Eye (tissue), 1 donor: ENCODE data around the gene DHX58.

Source experiments
- DNase-seq: peaks from one replicate; pipeline ENCODE4 v3.0.0-alpha.2; 2015

Gene DHX58

DNA sequence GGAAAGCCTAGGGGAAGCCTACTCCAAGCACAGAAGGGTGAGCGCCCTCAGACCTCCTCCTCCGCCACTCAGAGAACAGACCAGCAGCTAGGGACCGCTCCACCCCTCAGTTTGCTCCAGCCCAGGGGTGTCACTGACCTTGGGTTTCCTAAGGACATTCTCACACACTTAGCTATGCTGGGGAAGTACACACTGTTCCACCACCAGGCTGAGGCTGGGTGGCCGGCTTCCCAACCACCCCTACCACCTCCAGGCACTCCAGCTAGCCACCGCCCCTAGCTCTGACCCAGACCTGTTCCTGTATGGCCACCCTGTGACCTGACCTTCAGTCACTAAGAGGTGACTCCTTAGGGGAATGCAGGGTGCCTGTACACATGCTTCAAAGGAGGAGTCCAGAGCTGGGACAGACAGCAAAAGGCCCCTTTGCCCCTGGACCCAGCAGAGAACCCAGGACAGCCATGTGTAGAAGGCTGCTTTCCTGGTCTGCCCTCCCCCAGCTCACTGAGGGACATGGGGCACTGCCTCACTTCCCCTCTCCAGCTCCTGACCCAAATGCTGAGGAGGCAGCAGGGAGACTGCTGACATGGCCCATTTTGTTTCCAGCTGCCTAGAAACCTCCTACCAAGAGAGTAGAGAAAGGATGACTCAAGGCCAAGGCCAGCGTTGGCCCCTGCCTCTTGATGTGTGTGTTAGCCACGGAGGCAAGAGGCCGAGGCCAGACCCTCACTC, 16.8 kb upstream of the DHX58 start:
- DNase-seq, result no peak

DNA sequence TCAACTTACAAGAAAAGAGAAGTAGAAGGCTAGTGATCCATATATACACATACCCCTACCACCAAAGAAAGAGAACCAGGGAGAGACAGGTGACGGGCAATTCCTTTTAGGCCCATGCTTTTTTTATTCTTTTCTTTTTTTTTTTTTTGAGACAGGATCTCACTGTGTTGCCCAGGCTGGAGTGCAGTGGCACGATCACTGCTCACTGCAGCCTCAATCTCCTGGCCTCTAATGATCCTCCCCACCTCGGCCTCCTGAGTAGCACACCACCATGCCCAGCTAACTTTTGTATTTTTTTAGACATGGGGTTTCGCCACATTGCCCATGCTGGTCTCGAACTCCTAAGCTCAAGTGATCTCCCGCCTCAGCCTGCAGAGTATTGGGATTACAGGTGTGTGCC, 14.9 kb upstream of the DHX58 start:
- no peak for DNase-seq

DNA sequence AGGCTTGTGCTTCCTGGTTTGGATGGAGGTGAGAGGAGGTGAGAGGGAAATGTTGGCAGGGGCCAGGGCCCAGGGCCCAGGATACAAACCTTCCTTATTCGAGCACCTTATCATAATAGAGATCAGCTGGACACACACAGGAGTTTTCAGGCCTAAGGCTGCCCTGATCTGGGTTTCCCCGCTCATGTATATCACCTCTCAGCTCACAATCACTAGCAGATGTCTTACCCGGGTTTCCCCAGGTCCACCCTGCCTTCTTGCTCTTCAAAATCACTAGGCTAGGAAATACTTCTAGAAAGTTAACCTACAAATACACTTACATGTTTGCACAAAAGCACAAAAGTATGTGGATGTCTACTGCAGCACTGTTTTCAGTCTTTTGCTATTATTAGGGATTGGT, 14.3 kb upstream of the DHX58 start:
- no peak for DNase-seq

DNA sequence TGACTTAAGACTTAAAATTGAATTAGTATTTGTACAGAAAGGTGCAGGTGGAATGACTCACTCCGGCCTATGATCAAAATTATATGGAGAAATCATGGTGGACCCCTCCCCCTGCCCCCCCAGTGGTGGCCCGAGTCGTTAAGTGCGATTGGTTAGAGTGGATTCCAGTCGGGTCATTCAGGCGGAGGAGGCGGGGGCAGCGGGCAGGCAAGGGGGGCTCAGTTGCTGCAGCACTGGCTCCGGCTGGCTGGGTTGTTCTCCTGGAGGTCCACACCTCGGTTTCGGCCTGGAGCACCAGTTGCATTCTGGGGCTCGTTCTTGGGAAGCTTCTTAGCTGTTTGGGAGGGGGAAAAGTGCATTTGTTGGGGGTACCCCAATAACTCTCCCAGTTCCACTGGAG, 13.1 kb upstream of the DHX58 start:
- DNase-seq, result no peak

GRCh38 chr17:42124256-42124655, 11.7 kb upstream of the DHX58 start:
- no peak for DNase-seq

- DNase-seq, result peak; percentile 84
These were observed 10.1 kb upstream of the DHX58 start, which contains the start of gene HSPB9 for GRCh38 chr17:42122371-42123303. TSS of gene HSPB9 (plus strand) at chr17:42122804. CDS start at chr17:42122851, 47 bp downstream.

DNA sequence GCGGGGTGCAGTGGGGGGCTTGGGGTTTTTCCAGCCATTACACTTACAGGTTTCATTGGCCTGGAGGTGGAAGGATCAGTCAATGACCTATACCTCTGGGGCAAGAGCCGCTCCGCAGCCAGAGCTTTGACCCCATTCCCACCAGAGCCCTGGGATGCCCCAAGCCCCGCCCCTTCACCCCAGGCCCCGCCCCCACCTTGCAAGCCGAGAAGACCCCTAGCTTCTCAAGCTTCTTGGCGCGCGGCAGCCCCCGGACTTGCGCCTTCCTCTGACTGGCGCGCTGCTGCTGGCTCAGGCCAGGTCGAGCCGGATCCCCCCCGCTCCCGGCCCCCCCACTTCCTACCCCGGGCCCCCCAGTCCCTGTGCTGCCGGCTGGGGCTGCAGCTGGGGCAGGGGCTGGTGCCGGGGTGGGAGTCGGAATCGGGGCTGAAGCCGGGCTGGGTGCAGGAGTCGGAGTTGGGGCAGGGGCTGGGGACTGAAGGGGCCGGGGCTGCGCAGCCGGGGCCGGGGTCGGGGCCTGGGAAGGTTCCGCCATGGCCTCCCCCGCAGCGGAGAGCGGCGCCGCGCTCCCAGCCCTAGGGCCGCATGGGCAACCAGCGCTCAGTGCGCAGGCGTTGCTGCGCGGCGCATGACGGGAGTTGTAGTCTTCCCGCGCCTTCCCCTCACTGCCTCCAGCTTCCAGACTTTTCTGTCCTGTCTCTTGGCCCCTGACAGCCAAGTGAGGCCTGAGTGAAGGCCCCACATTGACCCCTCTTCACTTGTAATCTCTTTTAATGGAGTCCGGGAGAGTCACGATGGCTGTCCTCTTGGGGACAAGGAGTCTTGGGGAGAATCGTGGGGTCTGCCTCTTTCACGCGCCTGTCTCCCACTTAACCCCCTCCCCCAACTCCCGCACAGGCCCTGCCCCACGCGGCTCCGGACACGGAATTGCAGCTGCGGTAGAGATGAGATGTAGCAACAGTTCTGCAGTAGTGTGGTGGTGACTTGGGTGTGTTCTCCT, 8.6 kb upstream of the DHX58 start, which contains the start of gene KAT2A:
KAT2A (minus strand) TSS at position 598 of the 1,000 bp plus-strand sequence; CDS start at position 535, 63 bp downstream.
- peak; percentile 93 for DNase-seq

DNA sequence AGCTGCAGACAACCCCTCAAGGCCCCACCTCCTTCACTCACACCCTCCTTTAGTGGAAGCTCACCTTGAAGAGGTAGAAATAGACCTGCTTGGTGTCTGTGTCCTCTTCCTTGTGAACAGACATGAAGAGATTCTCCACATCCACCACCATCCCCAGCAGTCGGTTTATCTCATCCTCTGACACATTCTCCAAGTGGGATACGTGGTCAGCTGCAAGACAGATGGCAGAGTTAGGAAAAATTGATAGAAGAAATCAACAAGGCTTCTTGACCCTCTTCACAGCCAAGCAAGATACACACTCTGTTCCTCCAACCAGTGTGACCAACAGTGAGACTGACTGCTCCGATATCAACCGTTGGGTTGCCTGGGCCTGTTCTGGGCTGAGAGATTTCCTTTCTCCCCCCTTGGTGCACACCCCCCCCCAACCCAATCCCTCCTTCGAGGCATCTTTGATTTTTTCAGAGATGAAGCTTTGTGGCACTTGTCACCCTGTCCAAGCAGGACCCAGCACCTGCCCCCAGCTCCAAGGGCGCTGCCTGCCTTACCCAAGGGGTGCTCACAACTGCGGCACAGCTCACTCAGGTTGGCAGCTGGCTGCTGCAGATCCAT, 7.8 kb upstream of the DHX58 start:
- peak; percentile 9 for DNase-seq

DNA sequence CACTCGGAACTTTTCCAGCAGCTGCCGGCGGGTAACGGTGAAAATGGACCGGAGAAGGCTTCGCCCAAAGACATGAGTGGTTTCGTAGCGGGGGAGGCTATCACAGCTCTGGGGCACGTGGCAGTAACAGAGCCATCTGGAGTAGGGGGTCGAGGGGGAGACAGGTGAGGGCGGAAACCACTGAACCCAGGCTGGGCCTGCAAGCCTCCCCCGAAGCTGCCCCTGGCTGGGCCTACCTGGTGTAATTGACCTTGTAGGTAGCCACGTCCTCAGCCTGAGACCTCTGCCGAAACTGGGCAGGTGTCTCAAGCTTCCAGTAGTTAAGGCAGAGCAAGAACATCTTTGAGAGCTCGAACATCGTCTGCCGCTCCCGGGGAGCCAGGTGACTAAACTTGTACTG, 6.8 kb upstream of the DHX58 start:
- no peak for DNase-seq

GRCh38 chr17:42118545-42118944, 6.0 kb upstream of the DHX58 start:
- no peak for DNase-seq

GRCh38 chr17:42118126-42118510, 5.6 kb upstream of the DHX58 start:
- DNase-seq, result no peak

- DNase-seq, result no peak
These were observed 5.0 kb upstream of the DHX58 start for GRCh38 chr17:42117397-42118125.

GRCh38 chr17:42116705-42117396, 4.3 kb upstream of the DHX58 start:
- DNase-seq, result peak; percentile 94

GRCh38 chr17:42114118-42114517, 1.6 kb upstream of the DHX58 start:
- no peak for DNase-seq

DNA sequence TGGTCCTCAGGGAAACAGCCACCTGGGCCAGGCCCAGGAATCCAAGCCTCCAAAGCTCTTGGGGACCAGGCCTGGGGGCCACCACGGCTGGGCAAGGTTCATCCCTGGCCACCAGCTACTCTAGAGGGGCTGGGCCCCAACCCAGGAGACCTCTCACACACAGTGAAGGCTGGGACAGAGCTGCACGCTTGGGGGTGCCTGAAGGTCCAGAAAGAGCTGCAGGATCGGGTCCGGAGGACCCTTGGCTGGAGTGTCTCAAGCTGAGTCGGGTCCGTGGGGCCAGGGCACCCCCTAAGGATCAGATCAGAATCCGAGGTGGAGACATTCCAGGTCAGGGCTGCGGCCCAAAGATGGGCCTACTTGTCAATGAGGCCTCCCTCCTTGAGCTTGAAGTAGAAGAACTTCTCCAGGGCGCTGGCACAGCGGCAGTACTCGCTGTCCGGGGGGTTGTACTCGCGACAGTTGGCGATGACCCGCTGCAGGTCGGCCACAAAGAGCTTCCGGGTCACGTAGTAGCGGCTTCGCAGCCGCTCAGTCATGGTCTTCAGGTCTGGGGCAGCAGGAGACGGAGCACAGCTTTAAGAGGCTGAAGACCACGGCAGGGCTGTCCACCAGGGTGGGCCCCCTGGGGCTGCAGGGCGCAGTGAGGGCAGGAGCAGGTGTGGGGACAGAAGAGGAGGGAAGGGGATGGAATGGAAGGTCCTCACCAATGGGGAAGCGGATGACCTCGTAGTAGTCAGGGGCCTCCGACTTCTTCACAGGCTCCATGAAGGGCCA, 967 bp upstream of the DHX58 start:
- no peak for DNase-seq

- peak; percentile 19 for DNase-seq
These were observed 503 bp downstream of the DHX58 start for GRCh38 chr17:42111871-42112551.

GRCh38 chr17:42111265-42111636, 1.3 kb downstream of the DHX58 start:
- DNase-seq, result no peak

DNA sequence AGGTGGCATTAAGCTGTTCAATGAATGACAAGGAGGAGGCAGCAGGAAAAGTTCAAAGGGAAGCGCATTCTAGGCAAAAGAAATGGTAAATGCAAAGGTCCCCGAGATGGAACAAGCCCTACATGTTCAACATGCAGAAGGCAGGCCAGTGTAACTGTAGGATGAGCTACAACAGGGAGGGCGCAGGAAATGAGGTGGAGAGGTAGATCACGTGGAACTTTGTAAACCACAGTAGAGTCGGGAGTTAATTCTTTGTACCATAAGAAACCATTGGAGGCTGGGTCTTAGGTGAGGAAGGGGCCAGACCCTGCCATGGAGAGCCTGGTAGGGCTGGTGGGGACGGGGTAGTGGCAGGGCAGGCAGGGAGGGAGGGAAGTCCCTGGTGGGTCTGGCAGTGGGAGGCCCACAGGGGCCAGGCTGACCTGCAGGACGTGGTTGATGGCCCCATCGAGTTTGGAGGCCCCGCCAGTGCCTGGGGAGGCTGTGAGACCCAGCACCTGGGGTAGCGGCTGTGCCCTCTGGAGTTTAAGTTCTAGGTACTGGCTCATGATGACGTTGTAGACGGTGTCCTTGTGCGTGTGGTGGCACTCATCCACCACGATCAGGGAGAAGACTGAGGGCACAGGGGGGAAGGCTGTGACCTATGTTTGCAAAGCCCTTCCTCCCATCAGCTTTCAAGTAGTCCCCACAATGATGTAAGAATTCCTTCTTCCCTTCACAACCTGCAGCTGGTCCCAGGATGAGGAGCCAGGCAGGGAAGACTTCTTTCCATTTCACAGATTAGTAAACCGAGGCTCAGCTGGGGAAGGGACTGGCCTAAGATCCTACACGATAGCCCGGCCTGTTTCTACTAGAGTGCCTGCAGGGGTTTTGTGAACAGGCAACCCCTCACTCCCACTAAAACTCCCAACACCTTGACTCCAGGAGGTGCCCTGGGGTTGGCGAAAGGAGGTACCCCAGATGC, 1.9 kb downstream of the DHX58 start:
- DNase-seq, result no peak
